NCI-H2171 treated with DMSO at 0.1 percent for 48 hours (cell line): Measurements from ENCODE around the gene LIN7C.
A peak's percentile ranks its signal among the peaks of the same experiment; 100 is the strongest.
"Not testable (repeated sequence)": the region's sequence is repeated elsewhere in the genome, so short reads cannot be mapped to it uniquely, and the experiment has no call there.

Experiments
- DNase-seq: peaks from one replicate; lab custom pipeline; 2025; lab: John Stamatoyannopoulos, UW

Gene LIN7C

DNA sequence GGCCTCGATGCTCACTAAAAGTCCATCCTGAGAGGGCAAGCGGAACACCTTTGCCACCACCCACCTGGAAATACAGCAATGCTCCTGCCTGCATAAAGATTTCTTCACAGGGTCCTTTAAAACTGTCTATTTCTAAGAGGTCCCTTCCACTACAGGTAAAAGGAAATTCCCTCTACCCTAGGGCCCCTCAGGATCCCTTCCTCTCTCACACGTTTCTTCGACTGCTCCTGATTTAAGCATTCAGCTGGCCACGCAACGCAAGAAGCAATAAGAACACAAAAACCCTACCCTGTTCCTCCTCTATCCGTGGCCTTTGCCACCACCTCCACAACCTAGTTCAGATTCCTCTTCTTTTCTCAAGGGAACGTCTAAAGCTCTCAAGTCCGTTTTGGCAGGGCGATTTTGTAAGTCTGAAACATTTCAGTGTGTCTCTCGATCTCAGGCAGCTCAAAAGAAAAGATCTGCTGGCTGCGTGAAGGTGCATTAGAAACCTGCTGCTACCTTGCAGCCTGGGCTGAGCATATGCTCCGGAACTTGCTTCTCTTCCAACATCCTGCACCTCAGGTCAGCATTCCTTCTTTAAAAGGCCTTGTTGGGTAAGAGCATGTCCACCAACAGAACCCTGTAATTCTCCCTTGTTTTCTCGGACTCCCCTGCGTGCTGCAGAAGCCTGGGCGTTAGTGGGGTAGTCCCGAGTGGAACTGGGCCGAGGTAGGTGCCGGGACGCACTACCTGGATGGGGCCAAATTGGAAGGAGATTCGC lies 35.6 kb downstream of the LIN7C start:
- DNase-seq: peak; percentile 14

DNA sequence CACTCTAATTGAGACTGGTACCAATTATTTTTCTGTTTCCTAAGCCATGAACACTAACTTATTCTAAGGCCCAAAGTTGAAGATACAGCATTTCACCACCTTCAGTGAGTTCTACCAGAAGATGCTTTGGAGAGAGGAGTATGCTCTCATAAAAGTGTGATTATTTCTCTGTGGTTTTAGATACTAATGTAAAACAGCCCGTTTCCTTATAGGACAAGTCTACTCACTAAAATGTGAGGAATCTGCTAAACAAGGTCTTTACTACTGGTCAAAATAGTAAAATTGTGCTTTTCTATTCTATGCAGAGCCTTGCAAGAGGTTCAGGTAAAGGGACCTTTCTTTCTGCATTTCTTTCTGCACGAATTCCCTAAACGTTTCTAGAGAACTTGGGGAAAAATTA lies 36.4 kb downstream of the LIN7C start:
- DNase-seq: no peak

DNA sequence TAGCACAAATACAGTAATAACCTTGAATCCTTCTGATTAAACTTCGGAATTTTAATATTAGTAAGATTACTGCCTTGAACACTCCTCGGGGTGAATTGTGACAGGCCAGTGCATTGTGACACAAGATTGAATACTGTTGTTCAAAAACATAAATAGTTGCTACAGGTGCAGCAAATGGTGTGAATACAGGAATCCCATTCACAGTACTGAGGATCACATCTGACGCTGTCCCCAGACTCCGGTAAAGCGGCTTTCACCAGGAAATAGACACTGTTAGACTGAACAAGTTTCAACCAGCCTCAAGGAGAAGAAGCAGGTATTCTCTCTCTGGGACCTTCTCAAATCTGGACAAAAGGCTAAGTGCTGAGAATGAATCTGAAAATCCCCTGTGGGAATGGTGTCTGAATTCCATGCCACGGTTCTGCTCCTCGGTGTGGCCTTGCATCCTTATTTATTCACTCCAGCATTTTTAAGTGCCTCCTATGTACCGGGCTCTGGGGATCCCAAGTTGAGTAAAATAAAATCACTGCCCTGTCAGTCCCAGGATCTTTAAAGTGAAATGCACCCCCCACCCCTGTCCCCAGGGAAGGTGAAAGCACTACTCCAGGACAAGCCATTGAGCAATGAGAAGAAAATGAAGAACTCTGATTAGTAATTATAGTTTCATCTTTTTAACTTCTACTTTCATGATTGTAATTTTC lies 37.4 kb downstream of the LIN7C start:
- DNase-seq: no peak

DNA sequence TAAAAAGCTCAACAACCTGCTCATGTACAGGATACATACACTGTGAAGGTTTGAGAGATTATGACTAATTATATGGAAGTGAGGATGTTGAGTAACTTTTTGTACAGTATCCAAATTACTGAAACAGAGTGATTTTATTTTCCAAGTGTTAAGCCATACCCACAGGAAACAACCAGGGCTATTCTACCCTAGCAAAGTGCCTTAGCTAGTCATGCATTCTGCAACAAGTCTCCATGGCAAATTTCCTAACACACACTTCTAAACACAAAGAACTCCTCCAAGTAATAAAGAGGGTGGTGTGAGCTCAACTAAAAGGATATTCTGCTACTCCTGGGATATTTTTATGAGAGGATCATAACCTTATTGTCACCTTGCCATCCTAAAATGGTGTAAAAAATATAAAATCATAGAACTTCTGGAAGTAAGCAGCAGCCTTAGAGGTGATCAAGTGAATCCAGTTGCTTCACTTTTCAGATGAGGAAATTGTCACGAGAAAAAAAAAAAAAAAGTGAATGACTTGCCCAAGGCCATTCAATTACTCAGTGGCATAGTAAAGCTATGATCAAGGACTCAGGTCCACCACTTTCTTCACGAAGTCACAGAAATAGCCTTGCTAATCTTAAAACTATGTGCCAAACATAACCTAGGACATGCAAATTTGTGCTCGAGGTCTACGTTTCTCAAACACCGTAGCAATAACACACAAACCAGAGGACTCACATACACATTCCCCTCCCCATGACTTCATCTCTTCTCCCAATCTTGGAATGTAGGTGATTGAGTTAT lies 38.2 kb downstream of the LIN7C start:
- no peak for DNase-seq

DNA sequence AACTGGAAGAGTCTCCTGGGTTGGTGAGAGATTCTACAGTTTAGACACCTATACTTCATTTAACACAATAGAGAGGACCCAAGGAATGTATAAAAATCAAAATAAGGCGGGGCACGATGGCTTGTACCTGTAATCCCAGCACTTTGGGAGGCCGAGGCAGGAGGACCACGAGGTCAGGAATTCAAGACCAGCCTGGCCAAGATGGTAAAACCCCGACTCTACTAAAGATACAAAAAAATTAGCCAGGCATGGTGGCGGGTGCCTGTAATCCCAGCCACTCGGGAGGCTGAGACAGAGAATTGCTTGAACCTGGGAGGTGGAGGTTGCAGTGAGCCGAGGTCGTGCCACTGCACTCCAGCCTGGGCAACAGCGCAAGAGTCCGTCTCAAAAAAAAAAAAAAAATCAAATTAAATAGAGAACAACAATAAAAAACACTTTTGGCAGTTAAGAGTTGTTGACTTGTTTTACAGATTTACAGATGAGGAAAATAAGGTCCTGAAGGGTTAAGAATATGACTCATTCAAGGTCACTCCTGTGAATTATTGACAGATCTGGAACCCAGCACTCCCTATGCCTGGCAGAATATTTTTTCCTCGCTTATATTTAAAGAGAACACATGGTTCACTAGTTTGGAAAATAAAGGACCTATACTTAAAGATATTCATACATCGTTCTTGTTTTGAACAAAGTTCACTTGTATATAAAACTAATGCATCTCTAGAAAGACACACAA lies 39.2 kb downstream of the LIN7C start:
- no peak for DNase-seq

DNA sequence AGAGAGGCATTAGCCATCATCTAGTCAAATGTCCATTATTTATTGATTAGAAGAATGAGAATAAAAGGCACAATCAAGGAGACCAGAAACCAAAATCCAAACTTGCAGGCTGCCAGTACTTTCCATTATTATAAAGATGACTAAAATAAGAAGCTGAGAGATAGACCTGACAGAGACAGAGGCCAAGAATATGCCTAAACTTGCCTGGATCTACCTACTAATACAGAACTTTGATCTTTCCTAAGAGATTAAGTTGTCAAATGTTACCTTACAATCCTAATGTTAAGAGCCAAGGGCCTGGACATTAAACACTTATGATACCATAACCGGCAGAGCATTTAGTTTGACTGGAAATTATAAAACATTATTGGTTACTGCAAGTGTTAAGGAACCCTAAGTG lies 40.2 kb downstream of the LIN7C start:
- no peak for DNase-seq

DNA sequence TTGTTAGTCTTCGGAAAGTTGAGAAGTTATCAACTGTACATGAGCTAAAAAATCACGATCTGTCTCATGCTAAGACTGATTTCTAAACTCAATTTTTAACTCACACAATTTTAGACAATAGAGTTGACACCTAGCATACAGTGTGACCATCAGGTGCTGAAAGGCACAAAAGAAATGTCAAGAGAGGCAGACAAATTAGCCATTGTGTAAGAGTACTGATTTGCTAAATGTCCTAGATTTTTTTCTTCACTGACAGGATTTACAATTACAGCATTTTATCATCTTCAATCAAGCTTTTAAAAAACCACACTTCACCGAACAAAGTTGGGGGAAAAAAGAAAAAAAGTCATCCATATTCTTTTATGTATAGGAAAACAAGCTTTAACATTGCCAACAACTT lies 40.9 kb downstream of the LIN7C start:
- no peak for DNase-seq

DNA sequence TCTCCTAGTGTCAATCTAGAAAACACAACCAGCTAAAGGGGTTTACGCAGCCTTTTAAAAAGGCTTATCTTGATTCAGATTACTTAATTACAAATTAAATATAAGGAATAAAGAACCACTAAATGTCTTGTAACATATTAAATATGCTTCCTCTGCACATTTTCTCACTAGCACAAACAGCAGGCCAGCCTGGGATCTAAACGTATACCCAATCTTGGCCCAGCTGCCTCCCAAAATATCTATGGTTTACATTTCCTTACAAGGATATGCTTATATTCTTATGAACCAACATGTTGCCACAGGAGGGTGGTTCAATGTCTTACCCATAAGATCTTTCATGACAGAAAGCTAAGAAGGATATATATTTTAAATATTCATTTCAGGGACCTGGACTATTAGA lies 41.7 kb downstream of the LIN7C start:
- DNase-seq: no peak

DNA sequence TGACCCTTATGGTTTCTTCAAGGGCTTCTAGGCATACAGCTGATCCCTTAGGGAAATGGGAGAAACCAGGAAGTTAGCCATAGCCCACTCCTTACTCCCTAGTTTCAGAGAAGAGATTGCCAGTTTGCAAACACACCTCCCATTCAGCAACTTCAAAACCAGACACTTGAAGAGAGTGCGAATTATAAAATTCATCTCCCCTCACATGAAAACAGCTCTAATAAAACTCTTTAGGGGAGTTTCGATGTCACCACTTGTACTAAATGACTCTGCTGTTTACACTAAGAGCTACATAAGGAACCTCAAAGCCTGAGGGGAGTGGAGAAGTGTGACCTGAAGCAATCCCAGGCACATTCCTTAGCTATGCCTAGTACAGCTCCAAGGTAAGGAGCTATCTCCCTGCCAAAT lies 42.3 kb downstream of the LIN7C start:
- DNase-seq: no peak

DNA sequence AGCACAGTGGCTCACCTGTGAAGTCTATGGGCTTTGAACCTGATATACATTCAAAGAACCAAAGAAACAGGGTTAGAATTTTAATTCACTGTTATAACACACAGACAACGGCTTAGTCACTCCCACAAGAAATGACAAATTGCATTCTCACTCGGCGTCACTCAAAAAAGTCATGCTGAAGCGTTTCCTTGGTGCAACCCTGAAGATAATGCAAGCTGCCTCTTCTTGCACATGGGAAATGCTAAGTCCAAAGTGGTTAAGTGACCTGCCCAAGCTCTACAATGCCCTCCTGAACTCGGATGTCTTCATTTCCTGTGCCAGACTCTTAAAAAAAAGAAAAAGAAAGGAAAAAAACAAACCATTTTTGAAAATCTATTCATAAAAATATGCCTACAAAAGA lies 44.0 kb downstream of the LIN7C start:
- DNase-seq: no peak

DNA sequence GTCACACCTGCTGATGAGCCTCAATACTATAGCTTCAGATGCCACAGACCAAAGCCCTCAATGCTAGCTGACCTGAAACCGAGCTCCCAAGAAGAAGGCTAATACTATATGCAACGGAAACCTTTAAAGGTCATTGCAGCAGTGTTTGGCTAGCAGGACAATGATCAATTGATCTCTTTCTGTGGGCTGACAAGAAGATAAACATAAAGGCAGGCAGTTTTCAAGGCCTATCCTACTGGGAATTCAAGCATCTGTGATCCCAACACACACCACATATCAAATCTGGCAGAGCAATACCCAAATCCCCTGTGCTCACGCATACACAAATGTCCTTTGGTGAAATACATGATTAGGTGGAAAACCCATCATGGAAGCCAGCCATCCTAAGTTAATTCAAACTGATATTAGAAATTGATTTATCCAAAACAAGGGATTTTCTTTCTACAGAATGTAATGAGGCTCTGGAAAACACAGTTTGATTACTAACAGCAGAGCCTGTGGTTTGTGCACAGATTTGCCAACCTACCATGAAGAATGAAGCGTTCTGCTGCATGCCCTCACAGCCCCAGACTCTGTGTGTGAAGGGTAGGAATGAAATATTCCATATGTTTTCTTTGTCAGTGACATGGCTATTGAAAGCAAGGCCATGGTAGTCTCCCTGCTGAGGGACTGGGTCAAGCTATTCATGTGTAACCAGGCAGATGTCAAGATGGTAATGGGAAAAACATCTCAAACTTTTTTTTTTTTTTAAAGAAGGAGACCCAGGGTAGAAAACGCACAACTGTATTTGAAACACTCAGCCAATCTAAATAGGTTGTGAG lies 46.2 kb downstream of the LIN7C start:
- peak; percentile 71 for DNase-seq

DNA sequence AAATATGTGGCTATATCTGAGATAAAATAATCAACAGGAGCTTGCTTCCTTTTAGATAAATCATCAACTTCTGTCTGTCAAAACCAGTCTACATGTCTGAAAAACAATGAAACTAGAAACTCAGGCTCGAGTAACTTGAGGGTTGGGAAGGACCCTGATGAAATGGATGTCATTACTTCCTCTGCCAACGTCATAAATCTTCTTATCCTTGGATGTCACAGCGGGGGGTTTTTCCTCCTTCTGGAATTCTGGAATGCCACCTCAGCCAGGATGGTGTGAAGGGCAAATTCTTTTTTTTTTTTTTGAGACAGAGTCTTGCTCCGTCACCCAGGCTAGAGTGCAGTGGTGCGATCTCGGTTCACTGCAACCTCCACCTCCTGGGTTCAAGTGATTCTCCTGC lies 47.4 kb downstream of the LIN7C start:
- no peak for DNase-seq

DNA sequence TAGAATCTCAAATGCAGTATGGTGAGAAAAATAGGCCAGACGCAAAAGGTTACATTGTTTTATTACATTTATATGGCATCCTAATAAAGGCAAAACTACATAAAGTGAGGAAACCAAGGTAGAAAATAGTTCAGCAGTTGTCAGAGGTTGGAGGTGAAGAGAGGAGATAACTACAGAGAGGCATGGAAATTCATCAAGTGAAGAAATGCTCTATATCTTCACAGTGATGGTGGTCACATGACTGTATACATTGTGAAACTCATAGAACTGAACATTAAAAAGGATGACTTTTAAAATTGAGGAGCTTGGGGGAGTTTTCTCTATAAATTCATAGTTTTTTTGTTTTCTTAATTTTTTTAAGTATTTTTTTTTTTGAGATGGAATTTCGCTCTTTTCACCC lies 48.4 kb downstream of the LIN7C start:
- no peak for DNase-seq

DNA sequence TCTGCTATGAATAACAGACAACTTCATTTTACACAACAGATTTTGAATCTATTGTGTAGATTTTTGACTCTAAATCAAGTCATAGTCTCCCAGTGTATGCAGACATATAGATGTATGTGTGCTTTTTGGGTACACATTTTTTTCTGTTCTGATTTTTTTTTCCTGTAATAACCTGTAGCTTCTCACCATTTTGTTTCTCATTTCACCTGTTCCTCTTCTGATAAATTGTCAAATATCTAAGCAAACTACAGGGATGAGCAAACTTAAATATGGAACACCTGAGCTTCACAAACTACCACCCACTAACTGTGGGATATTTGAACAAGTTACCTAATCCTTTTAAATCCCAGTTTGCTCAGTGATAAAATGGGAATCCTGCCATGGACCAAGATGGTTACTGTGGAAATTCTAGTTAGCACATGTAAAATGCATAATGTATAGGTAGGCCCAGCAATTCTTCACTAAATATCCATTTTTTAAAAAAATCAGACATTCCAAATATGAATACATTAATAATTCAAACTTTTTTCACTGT lies 49.7 kb downstream of the LIN7C start:
- DNase-seq: no peak

DNA sequence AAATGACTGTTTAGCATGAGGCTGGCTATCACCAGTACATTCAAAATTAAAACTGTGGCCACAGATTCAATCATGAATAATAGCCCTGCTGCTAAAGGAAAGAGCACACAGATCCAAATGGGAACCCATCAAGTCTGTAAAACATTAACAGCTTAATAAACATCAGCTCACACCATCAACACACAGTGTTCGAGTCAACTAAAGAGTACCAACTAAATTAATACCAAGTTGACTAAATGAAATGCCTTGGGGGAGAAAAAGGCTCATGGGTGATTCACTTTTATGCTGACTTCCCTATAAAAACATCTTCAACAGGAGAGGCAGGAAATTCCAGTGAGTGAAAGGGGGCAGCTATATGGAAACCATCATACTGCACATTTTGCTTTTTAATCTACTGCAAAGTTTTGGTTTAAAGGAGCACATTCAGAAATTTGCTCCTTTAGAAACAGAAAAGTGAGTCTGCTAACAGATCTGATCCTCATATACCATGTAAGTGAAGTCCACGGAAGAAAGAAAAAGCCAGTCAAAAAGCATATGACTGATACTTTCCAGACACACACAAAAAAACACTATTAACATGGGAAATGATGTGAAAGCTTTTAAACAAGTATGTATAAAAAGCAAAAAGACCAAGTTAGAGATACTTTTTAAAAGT lies 50.3 kb downstream of the LIN7C start:
- no peak for DNase-seq

DNA sequence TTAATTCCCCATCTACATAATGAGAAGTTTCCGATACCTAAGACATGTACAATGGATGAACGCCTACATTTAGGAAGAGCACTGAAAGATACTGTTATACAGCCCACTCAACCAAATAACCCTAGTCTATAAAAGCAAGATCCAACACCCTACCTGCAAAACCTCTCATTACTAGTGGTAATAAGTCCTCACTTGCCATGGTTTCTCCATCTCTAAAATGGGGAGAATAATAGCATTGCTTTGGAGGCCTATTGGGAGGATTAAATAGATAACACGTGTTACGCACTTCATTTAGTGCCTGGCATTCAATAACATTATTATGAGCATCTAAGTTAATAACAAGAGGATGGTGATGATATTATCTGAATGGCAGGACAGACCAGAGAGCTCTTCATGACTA lies 50.9 kb downstream of the LIN7C start:
- DNase-seq: no peak

DNA sequence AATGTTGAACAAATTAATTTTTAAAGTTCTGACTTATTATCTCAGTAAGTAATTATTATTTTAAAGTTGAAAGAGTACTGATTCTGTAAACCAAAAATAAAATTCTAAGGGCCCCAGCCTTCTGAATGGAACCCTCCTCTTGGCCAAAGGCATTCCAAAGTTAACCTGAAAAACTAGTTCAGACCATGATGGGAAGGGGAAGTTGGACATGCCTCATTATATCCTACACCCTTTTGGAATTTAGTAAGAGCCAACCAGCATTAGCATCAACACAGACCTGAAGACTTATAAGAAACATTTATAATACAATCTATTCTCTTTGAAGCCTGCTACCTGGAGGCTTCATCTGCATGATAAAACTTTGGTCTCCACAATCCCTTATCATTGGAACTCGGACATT lies 52.9 kb downstream of the LIN7C start:
- DNase-seq: no peak

DNA sequence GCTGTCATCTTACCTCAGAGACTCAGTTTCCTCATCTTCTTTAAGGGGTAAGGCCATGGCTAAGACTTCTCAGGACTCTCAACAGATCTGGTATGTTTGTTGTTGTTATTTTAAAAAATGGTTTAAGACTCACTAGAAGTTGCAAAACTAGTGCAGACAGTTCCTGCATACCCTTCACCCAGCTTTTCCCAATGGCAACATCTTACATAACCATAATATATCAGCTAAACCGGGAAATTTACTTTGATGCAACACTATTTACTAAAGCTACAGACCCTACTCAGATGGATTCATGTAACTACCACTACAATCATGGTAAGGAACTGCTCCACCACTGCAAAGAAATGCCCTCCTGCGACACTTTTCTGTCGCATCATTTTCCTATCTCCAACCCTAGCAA lies 54.4 kb downstream of the LIN7C start:
- no peak for DNase-seq

DNA sequence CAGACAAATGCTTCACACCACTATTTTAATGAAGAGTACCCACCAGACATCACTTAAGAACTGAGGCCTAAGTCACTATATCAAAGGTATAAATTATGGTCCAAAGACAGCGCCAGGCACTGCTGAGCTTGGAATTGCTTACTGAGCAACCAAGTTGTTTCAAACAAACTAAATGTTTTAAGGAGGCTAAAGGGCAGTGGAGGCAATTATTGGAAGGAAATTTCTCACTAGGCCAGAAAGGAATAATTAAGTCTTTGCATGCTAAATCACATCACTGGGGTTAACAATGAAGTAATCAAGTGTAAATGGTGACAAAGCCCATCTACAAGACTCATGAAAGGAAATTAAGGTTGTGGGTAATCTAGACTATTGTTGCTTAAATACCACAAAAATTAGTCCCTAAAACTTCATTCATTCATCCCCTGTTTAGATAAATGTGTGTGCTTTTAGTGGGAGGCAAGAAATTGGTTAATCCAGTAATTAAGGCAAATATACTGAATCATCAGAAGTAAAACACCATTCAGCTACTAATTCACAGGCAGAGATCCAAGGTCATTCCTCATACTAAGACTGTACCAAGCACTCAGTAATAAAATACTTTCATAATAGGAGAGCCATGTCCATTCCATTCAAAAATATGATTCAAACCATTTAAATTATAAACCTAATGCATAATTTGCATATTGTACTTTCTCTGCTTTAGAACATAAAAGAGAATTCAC lies 55.2 kb downstream of the LIN7C start:
- no peak for DNase-seq

DNA sequence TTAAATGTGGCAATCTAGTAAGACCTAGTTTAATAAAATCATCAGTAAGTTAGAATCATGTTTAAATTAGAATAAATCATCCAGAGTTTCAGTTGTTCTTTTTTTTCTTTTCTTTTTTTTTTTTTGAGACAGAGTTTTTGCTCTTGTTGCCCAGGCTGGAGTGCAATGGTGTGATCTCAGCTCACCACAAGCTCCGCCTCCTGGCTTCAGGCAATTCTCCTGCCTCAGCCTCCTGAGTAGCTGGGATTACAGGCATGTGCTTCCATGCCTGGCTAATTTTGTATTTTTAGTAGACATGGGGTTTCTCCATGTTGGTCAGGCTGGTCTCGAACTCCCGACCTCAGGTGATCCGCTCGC lies 58.4 kb downstream of the LIN7C start:
- not testable (repeated sequence) for DNase-seq
